Panc1 (cell line): ENCODE data around the gene KNG1. TPM values are rescaled to one million over a fixed set of nuclear protein-coding genes. Genes with fewer than 3 reads are reported as not detected.
A peak's percentile ranks its signal among the peaks of the same experiment; 100 is the strongest.

Experiments used
- ATAC-seq: fragments of 200-7000 bp; cut with Tn5 transposase; 2 replicates; pipeline ENCODE4 v1.9.1; 2020; ENCODE audit warnings: mild to moderate bottlenecking, moderate library complexity
- BruUV-seq: library from RNA; stranded (reverse); fragments of 400-500 nt; replicated peaks from 2 replicates; lab custom pipeline; 2021; lab: Mats Ljungman, UMichigan
- CTCF ChIA-PET: fragments of 300-600 bp; sonication (Branson Sonifier 250); formaldehyde crosslinking; loops from one replicate; lab custom pipeline; 2022; ENCODE audit warnings: antibody characterized with exemption; lab: Charles Lee
- POLR2A ChIA-PET: fragments of 300-600 bp; sonication (Branson Sonifier 250); formaldehyde crosslinking; loops from one replicate; lab custom pipeline; 2022; ENCODE audit warnings: antibody characterized with exemption; lab: Charles Lee
- DNase-seq: peaks from one replicate; pipeline ENCODE4 v3.0.0-alpha.2; 2010; ENCODE audit warnings: low read depth, low spot score
- H3K27ac ChIP-seq: 2 replicates; pipeline ENCODE4 v1.5.1; 2011; ENCODE audit warnings: mild to moderate bottlenecking, low read length, inconsistent platforms
- H3K27me3 ChIP-seq: fragments of 200-500 bp; sonication (Bioruptor generic); 2 replicates; pipeline ENCODE4 v1.6.0; 2014; ENCODE audit warnings: low read length, inconsistent platforms; ENCODE audit not compliant: control insufficient read depth, insufficient read depth
- H3K36me3 ChIP-seq: fragments of 200-500 bp; sonication (Bioruptor generic); 2 replicates; pipeline ENCODE4 v1.5.1; 2014; ENCODE audit warnings: inconsistent platforms, mild to moderate bottlenecking, low read length, moderate library complexity; ENCODE audit not compliant: control insufficient read depth, insufficient read depth
- H3K4me1 ChIP-seq: 2 replicates; pipeline ENCODE4 v1.5.1; 2011; ENCODE audit warnings: inconsistent platforms, mild to moderate bottlenecking, low read length, moderate library complexity; ENCODE audit not compliant: control insufficient read depth, insufficient read depth
- H3K4me3 ChIP-seq, 2 experiments: 2 replicates each; pipeline ENCODE4 v1.5.1; 2011 to 2012; ENCODE audit warnings: low read depth in 2 of 2, low read length in 2 of 2, mild to moderate bottlenecking in 2 of 2, inconsistent platforms in 1 of 2, moderate library complexity in 1 of 2
- H3K9me3 ChIP-seq: fragments of 200-500 bp; sonication (Bioruptor generic); 2 replicates; pipeline ENCODE4 v1.5.1; 2014; ENCODE audit warnings: low read depth, mild to moderate bottlenecking, inconsistent platforms, low read length, moderate library complexity; ENCODE audit not compliant: control insufficient read depth, insufficient read depth
- POLR2AphosphoS5 ChIP-seq: IDR thresholded peaks from 2 replicates; pipeline ENCODE4 v1.6.1; 2012; ENCODE audit warnings: mild to moderate bottlenecking, low read depth, low read length, moderate library complexity
- SIN3A ChIP-seq: IDR thresholded peaks from 2 replicates; pipeline ENCODE4 v1.6.1; 2012; ENCODE audit warnings: low read depth, mild to moderate bottlenecking, low read length, moderate library complexity, borderline replicate concordance; ENCODE audit not compliant: insufficient read depth
- TCF7L2 ChIP-seq: IDR thresholded peaks from 2 replicates; pipeline ENCODE4 v1.6.1; 2011; ENCODE audit warnings: mild to moderate bottlenecking, low read depth, low read length, inconsistent platforms
- in situ Hi-C: cut with HindIII; loops from 2 replicates; pipeline ENCODE4 v1.10.0; 2016; ENCODE audit warnings: low sequenced_read_pairs, low pct_unique_long_range_greater_than_20kb
- intact Hi-C: fragments of 100-400 bp; cut with micrococcal nuclease; formaldehyde crosslinking; loops from one replicate; pipeline ENCODE4 v1.10.0; 2022; ENCODE audit not compliant: unreplicated experiment
- total RNA-seq: library from RNA; stranded (reverse); gene quantifications from one replicate; pipeline ENCODE4 v1.2.1, GENCODE V29; 2021; ENCODE audit not compliant: unreplicated experiment
- TF ChIP-seq, protein P1 (sequence below): fragments of 450-650 bp; IDR thresholded peaks from 2 replicates; pipeline ENCODE4 v1.5.1; 2017; ENCODE audit warnings: mild to moderate bottlenecking
- TF ChIP-seq, protein P2 (sequence below), 2 experiments: IDR thresholded peaks; 2 replicates each; pipeline ENCODE4 v1.6.1; 2011 to 2012; ENCODE audit warnings: low read depth in 2 of 2, control low read depth in 1 of 2, low read length in 1 of 2, mild to moderate bottlenecking in 1 of 2, moderate library complexity in 1 of 2; ENCODE audit not compliant: insufficient read depth in 1 of 2

KNG1 gene
- total RNA-seq, 1 experiment from 2014 or later, result 0.23 TPM

DNA sequence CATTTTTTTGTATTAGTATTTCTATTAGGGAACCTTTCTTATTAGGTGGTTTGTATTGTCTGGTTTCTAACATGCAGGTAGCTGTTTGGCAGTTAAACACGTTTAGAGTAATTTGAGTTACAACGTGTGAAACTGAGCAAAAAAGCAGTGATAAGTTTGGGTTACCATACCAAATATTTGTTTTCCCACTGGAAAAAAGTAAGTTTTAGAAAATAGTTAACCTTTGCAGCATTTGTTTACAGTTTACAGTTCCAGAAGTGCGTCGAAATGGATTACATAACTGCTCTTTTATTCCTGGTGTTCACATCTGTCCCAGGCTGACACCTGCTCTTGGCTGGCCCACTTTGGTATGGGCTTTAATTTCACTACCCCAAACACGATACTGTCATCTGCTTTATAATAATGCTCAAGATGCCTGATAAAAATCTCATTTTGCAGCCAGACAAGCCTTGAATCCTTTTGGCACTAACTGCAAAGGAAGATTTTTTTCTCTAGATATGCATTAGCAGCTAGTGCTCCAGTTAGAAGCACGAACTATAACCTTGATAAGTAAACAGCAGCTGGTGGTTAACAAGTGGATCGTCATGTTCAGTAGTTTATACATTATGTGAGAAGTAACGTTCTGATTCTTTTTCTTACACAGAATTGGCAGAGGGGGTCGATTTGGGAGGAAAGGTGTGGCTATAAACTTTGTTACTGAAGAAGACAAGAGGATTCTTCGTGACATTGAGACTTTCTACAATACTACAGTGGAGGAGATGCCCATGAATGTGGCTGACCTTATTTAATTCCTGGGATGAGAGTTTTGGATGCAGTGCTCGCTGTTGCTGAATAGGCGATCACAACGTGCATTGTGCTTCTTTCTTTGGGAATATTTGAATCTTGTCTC is 71.6 kb downstream of the KNG1 start:
- H3K36me3 ChIP-seq, result peaks cover 59% of the 10 kb centered on the region
- BruUV-seq, result no TSS peak
- intact Hi-C loops, result no loop called here
- ATAC-seq (no peak), DNase-seq (no peak)
- no peak overlapping the region; a peak in 1 of 4 replicates for H3K4me3 ChIP-seq
- ChIA-PET POLR2A (interaction anchor here (0.6 to 0.7 kb wide), 2 partner anchors 320 to 446 kb away, joined by 3 to 5 read pairs; no protein-coding TSS in a partner anchor), CTCF (no interaction called here)
- TF ChIP-seq, protein P1, sequence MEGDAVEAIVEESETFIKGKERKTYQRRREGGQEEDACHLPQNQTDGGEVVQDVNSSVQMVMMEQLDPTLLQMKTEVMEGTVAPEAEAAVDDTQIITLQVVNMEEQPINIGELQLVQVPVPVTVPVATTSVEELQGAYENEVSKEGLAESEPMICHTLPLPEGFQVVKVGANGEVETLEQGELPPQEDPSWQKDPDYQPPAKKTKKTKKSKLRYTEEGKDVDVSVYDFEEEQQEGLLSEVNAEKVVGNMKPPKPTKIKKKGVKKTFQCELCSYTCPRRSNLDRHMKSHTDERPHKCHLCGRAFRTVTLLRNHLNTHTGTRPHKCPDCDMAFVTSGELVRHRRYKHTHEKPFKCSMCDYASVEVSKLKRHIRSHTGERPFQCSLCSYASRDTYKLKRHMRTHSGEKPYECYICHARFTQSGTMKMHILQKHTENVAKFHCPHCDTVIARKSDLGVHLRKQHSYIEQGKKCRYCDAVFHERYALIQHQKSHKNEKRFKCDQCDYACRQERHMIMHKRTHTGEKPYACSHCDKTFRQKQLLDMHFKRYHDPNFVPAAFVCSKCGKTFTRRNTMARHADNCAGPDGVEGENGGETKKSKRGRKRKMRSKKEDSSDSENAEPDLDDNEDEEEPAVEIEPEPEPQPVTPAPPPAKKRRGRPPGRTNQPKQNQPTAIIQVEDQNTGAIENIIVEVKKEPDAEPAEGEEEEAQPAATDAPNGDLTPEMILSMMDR, result no peak
- no peak for TF ChIP-seq TCF7L2
- in situ Hi-C loops, result no loop called here
- H3K9me3 ChIP-seq, result no peaks in the 10 kb centered on the region
- H3K4me1 ChIP-seq, result peaks cover 49% of the 10 kb centered on the region
- H3K27me3 ChIP-seq, result no peaks in the 10 kb centered on the region
- H3K27ac ChIP-seq, result peak overlapping the region; percentile 100

DNA sequence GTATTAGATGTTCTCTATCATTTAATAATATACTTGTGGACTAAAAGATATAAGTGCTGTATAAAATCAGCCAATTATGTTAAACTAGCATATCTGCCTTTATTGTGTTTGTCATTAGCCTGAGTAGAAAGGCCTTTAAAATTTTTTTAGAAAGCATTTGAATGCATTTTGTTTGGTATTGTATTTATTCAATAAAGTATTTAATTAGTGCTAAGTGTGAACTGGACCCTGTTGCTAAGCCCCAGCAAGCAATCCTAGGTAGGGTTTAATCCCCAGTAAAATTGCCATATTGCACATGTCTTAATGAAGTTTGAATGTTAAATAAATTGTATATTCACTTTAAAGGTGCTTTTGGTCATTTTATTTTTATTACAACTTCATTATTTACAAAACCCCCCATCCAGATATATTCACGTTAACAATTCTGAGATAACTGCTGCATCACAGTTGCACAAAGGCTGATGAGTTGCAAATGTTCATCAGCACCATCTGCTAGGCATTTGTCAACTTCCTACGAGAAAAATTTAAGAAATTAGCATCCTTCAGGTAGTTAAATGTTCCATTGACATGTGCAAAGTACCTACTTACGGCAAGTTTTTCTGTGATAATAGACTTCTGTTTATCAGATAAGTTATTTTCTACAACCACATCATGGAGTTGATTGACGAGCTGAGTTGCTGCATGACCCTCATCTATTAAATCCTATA is 72.5 kb downstream of the KNG1 start:
- Histone ChIP-seq H3K27me3 (no peaks in the 10 kb centered on the region), H3K9me3 (no peaks in the 10 kb centered on the region), H3K27ac (peak overlapping the region; percentile 48; the same call in 1 of the 2 replicates), H3K4me1 (peaks cover 49% of the 10 kb centered on the region), H3K36me3 (peaks cover 61% of the 10 kb centered on the region), H3K4me3 (no peak overlapping the region)
- in situ Hi-C loops, result no loop called here
- no peak for DNase-seq
- ChIA-PET CTCF (no interaction called here), POLR2A (no interaction called here)
- TF ChIP-seq TCF7L2 (no peak), POLR2AphosphoS5 (no peak), SIN3A (no peak)
- TF ChIP-seq, protein P2, sequence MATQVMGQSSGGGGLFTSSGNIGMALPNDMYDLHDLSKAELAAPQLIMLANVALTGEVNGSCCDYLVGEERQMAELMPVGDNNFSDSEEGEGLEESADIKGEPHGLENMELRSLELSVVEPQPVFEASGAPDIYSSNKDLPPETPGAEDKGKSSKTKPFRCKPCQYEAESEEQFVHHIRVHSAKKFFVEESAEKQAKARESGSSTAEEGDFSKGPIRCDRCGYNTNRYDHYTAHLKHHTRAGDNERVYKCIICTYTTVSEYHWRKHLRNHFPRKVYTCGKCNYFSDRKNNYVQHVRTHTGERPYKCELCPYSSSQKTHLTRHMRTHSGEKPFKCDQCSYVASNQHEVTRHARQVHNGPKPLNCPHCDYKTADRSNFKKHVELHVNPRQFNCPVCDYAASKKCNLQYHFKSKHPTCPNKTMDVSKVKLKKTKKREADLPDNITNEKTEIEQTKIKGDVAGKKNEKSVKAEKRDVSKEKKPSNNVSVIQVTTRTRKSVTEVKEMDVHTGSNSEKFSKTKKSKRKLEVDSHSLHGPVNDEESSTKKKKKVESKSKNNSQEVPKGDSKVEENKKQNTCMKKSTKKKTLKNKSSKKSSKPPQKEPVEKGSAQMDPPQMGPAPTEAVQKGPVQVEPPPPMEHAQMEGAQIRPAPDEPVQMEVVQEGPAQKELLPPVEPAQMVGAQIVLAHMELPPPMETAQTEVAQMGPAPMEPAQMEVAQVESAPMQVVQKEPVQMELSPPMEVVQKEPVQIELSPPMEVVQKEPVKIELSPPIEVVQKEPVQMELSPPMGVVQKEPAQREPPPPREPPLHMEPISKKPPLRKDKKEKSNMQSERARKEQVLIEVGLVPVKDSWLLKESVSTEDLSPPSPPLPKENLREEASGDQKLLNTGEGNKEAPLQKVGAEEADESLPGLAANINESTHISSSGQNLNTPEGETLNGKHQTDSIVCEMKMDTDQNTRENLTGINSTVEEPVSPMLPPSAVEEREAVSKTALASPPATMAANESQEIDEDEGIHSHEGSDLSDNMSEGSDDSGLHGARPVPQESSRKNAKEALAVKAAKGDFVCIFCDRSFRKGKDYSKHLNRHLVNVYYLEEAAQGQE (IDR thresholded peaks at IDR 0.05; ENCODE audit: insufficient read depth in 1 of 2, low read depth in 2 of 2, low read length in 1 of 2), result no peak
- TF ChIP-seq, protein P1, result no peak
- intact Hi-C loops, result no loop called here
- no TSS peak for BruUV-seq
- no peak for ATAC-seq
